GM11168 (cell line): ENCODE measurements around the gene FMNL3.
"Not testable (repeated sequence)": the region's sequence is repeated elsewhere in the genome, so short reads cannot be mapped to it uniquely, and the experiment has no call there.

ENCODE experiments used
- in situ Hi-C: fragments of 300-500 bp; cut with MboI; formaldehyde crosslinking; loops from one replicate; pipeline ENCODE4 v1.12.0; 2022; ENCODE audit warnings: low sequenced_read_pairs; ENCODE audit not compliant: unreplicated experiment

The FMNL3 gene

GRCh38 chr12:49610785-49611184 is 96.4 kb downstream of the FMNL3 start:
- in situ Hi-C loops: not testable (repeated sequence)

DNA sequence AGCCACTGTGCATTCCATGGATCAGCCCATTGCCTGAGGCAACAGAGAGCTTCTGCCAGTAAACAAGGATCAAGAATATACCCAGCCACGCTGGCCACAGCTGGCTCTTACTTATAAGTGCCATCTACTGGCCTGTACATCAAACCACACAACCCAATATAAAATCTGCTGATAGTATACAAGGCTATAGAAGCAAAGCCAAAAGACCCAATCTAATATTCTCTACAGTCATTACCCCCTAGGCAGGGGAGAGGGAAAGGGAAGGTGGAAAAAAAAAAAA is 97.4 kb downstream of the FMNL3 start:
- in situ Hi-C loops: no loop called here

GRCh38 chr12:49609059-49609874 is 97.9 kb downstream of the FMNL3 start:
- in situ Hi-C loops: no loop called here

- in situ Hi-C loops: not testable (repeated sequence)
These were observed 101.7 kb downstream of the FMNL3 start, which contains the start of gene FAM186B for GRCh38 chr12:49605539-49605938. TSS of gene FAM186B (minus strand) at chr12:49605639. CDS start at chr12:49605477, 162 bp downstream.

DNA sequence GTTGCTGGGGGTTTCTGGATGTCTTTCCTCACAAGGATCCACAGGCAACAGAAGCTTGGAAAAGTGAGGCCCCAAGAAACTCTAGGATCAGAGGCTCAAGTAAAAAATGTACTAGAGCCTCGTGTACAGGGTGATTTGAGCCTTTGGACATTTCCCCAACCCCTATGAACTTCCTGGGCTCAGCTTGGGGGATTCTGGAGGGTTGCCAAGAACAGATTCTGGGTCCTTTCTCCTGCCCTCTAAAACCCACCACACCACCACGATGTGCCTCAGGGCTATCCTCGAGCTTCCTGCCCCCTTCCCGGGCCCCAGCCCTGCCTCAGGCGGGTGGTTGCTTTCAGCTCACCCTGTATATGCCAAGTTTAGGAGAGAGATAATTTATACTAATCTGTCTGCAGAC is 102.3 kb downstream of the FMNL3 start:
- in situ Hi-C loops: no loop called here

DNA sequence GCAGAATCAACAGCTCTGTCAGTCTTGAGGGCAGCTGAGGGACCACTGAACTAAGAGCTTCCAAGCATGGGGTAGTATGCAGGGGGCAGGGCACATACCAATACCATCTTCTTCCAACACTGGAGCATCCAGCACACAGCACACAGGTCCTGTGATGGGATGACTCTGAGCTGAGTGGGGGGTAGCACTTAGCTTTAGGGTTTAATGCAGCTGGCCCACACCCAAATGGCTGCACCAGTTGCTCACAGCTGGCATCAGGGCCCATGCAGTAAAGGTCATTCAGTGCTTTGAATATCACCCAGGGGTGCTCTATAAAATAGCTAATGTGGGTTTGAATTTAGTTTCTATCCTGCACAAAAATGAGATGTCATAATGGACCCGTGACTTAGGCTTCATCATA is 103.5 kb downstream of the FMNL3 start:
- in situ Hi-C loops: no loop called here

DNA sequence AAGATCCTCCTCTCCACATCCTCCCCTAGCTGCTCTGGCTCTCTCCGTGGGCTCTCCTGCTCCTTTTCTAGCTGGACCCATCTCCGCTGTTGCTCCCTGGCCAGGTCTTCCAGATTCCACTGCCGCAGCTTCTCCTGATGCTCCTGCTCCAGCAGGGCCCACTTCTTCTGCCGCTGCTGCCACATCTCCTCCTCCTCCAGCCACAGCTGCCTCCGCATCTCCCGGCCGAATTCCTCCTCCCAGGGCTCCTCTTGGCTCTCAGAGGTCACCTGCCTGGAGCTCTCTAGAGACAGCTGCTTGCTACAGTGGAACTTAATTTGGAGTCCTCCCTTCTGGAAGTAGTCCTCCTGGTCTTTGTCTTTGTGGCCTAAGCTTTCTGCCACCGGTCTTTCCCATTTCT is 107.2 kb downstream of the FMNL3 start:
- in situ Hi-C loops: no loop called here

DNA sequence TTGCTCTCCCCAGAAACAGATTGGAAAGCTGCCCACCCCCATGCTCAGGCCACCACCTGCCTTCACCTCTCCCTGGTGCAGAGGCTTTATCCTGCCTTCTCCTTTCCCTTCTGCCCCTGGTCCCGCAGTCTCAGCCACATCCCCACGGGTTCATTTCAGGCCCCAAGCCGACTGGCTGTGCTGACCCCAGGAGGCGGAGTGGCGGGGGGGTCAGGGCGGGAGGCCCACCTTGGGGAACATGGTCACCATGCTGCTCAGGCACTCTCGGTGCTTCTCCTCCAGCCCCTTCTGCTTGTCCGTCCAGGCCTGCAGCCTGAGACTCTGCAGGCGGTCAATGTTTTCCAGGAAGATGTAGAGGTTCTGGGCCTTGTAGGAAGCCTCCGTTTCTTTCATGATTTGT is 108.7 kb downstream of the FMNL3 start:
- in situ Hi-C loops: no loop called here

DNA sequence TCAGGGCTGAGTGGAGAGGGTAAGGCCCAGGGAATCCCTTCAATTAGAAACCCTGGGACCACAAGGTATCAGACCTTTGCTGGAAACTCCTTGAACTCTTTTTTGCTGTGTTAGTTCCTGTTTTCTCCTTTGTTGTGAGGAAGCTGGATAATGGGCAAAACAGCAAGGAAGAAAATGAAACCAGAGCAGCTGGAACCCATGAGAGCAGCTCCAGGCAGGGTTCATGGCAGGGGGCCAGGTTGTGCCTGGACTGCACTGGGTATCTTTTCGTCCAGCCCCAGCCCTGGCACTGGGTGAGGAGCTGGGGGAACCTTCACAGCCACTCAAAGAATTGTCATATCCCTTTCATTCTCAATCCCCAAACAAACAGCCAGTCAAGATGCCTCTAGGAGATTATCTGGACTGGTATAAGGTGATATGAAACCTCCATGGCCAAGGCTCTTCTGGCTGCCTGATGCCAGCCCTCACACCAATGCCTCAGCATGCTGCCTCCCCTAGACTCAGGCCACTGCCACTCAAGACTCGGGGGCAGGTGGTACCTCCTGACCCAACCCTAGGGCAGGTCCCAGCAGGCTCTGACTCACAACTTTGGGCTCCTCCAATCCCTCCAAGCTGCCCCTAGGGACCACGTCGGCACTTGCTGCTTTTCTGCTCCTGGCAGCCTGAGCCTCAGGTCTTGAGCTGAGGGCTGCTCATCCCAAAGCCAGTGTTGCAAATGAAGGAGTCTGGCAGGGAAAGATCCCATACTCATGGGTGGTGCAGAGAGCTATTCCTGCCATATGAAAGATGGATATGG is 118.3 kb downstream of the FMNL3 start:
- in situ Hi-C loops: no loop called here

- in situ Hi-C loops: no loop called here
These were observed 118.9 kb downstream of the FMNL3 start for GRCh38 chr12:49588281-49588680.

DNA sequence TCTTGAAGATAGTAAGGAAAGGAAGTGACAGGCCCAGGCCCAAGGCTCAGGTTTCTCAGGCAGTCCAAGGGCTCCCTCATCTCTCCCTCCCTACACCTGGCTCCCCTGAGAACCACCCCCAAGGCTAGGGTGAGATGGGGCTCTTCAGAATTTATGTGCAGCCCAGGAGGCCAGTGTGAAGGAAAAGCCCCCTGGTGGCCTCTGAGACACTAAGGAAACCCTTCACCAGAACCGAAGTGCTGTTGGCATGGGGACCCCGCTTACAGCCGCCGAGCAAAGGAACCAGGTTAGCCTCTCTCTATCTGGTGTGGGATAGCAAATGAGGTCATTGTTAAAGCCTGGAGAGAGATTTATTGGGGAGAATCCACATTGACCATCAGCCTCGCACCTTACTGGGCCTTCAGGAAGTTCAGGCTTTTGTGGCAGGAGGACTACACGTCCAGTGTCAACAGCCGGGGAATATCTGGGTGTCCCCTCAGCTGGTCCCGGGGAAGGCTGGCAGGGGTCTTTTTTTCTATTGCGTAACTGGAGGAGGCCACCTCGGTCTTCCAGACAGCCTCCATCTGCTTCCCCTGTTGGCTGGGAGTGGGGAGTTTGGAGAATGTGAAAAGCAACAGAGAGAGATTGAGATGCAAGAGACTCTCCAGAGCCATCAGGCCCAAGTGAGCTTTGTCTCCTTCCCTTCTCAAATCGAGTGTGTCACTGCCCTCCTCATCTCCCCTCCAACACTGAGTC is 119.9 kb downstream of the FMNL3 start:
- in situ Hi-C loops: no loop called here
